Nephron (organoid): ENCODE data around the gene CRACR2B.

Experiments
- H3K27ac Mint-ChIP-seq, 3 experiments: 2 replicates each; pipeline ENCODE4 v1.8.0; 2020; ENCODE audit warnings: mixed read lengths in 3 of 3, mild to moderate bottlenecking in 2 of 3, moderate library complexity in 1 of 3
- H3K27me3 Mint-ChIP-seq: 2 replicates; pipeline ENCODE4 v1.8.0; 2021; ENCODE audit warnings: low read depth, mild to moderate bottlenecking, moderate library complexity, mixed read lengths
- H3K36me3 Mint-ChIP-seq: 2 replicates; pipeline ENCODE4 v1.8.0; 2020; ENCODE audit warnings: low read depth, mixed read lengths
- H3K4me1 Mint-ChIP-seq: 2 replicates; pipeline ENCODE4 v1.8.0; 2020; ENCODE audit warnings: mixed read lengths
- H3K4me3 Mint-ChIP-seq, 3 experiments: 2 replicates each; pipeline ENCODE4 v1.8.0; 2020; ENCODE audit warnings: mild to moderate bottlenecking in 3 of 3, mixed read lengths in 3 of 3, moderate library complexity in 2 of 3
- H3K9me3 Mint-ChIP-seq: 2 replicates; pipeline ENCODE4 v1.8.0; 2020; ENCODE audit warnings: mixed read lengths
- TF ChIP-seq, protein P1 (sequence below), 3 experiments: fragments of 200-600 bp; sonication (generic); IDR thresholded peaks; one replicate each; pipeline ENCODE4 v1.5.0; 2021; ENCODE audit warnings: antibody characterized with exemption in 3 of 3; ENCODE audit not compliant: unreplicated experiment in 3 of 3

CRACR2B gene

DNA sequence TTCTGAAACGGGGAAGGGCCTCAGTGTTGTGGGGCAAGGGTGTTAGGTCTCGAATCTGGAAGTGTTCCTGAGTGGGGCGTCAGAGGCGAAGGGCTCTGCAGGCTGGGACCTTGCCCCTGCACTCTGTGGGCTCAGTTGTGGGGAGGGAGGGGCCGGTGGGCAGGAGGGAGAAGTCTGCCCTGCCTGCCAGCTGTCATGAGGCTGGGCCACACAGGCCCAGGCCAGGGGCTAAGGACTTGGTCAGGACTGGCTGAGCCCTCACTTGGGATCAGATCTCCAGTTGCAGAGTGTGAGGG is at the start of gene CRACR2B:
CRACR2B (plus strand) TSS at position 23 of the 296 bp plus-strand sequence. CDS start 689 bp downstream, outside the sequence.
- Mint-ChIP-seq H3K27me3 (peaks cover 45% of the 10 kb centered on the region), H3K36me3 (peaks cover 8% of the 10 kb centered on the region), H3K9me3 (no peaks in the 10 kb centered on the region), H3K27ac (peak within 1 kb of the TSS; percentile 29 to 84 (median 75)), H3K4me3 (peak within 1 kb of the TSS; percentile 73 to 79 (median 78)), H3K4me1 (peaks cover 37% of the 10 kb centered on the region)
- TF ChIP-seq, protein P1, sequence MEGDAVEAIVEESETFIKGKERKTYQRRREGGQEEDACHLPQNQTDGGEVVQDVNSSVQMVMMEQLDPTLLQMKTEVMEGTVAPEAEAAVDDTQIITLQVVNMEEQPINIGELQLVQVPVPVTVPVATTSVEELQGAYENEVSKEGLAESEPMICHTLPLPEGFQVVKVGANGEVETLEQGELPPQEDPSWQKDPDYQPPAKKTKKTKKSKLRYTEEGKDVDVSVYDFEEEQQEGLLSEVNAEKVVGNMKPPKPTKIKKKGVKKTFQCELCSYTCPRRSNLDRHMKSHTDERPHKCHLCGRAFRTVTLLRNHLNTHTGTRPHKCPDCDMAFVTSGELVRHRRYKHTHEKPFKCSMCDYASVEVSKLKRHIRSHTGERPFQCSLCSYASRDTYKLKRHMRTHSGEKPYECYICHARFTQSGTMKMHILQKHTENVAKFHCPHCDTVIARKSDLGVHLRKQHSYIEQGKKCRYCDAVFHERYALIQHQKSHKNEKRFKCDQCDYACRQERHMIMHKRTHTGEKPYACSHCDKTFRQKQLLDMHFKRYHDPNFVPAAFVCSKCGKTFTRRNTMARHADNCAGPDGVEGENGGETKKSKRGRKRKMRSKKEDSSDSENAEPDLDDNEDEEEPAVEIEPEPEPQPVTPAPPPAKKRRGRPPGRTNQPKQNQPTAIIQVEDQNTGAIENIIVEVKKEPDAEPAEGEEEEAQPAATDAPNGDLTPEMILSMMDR (IDR thresholded peaks at IDR 0.05; ENCODE audit: unreplicated experiment in 3 of 3): no peak

DNA sequence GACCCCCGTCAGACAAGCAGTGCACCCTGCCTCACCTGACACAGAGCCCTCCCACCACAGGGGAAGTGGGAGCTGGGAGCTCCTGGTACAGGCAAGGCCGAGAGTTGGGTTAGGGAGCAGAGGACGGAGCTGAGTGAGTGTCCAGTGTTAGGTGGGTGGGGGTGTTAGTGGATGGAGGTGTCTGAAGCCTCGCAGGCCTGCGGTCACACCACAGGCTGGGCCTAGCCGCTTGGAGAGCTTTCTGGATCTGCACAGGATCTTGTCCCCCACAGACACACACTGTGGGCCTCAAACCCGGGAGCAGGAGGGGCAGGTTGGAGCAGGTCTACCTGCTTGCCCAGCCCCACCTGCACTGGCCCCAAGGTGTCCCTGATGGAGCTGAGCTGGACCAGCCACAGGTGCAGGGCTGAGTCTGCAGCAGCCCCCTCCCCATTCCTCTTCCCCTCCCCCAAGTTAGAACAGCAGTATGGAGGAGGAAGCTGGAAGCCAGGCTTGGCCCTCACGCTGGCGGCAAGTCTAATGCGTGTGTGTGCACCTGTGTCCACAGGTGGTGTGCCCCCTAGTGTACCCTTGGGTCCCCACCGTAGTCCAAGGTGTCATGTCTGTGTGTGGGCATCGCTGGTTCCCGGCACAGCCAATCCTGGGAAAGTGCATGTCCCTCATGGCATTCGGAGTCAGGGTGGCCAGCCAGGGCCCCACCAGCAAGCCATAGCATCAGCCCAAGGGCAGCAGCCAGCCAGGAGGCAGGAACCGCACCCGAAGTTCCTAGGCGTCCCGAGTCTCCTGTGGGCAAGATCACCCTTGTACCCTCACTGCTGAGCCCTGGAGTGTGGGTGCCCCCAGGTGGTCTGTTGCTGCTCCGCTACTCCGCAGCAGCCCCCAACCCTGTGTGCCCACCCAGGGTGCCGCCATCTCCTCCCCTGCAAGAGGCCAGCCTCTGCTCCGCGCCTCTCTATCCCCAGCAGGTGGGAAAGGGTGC is 48.5 kb upstream of the CRACR2B start:
- TF ChIP-seq, protein P1 (IDR thresholded peaks at IDR 0.05; ENCODE audit: unreplicated experiment in 3 of 3): no peak
- Mint-ChIP-seq H3K9me3 (no peaks in the 10 kb centered on the region), H3K36me3 (peaks cover 6% of the 10 kb centered on the region), H3K27ac (no peak overlapping the region), H3K4me3 (peak overlapping the region; percentile 58 to 65 (median 63)), H3K4me1 (peaks cover 16% of the 10 kb centered on the region), H3K27me3 (peaks cover 6% of the 10 kb centered on the region)

GRCh38 chr11:779955-780532 is 47.7 kb upstream of the CRACR2B start:
- TF ChIP-seq, protein P1 (IDR thresholded peaks at IDR 0.05; ENCODE audit: unreplicated experiment in 3 of 3): no peak
- Mint-ChIP-seq H3K27me3 (peaks cover 6% of the 10 kb centered on the region), H3K4me1 (peaks cover 16% of the 10 kb centered on the region), H3K36me3 (peaks cover 6% of the 10 kb centered on the region), H3K9me3 (no peaks in the 10 kb centered on the region), H3K4me3 (peak overlapping the region; percentile 34 to 84 (median 46)), H3K27ac (no peak overlapping the region)

- Mint-ChIP-seq H3K36me3 (peaks cover 6% of the 10 kb centered on the region), H3K9me3 (no peaks in the 10 kb centered on the region), H3K27ac (no peak overlapping the region), H3K27me3 (peaks cover 6% of the 10 kb centered on the region), H3K4me1 (peaks cover 20% of the 10 kb centered on the region), H3K4me3 (peak overlapping the region in 1 of 3 experiments; percentile 28)
- TF ChIP-seq, protein P1 (IDR thresholded peaks at IDR 0.05; ENCODE audit: unreplicated experiment in 3 of 3): no peak
Observed at GRCh38 chr11:782264-783174, 45.2 kb upstream of the CRACR2B start.

DNA sequence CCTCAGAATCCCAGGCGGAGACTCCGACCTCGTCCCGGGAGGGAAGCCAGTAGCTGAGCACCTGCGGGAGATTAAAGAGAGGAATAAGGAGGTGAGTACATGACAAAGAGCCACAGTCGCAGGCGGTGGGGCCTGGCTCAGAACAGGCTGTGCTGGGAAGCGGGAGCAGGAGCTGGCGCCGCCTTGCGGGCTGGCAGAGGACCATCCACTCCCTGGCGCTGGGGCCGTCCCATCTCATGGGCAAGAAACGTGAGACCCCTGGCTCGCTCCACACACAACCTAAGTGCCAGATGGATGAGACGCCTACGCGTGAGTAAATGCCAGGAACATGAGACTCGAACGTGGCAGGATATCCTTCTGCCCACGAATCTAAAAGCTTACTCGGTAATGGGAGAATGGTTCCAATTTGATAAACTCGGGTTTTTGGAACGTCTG is 44.1 kb upstream of the CRACR2B start:
- Mint-ChIP-seq H3K27me3 (peaks cover 6% of the 10 kb centered on the region), H3K36me3 (peaks cover 6% of the 10 kb centered on the region), H3K9me3 (no peaks in the 10 kb centered on the region), H3K27ac (peak overlapping the region; percentile 41 to 80 (median 60)), H3K4me3 (peak overlapping the region; percentile 30 to 50 (median 37)), H3K4me1 (peaks cover 20% of the 10 kb centered on the region)
- TF ChIP-seq, protein P1 (IDR thresholded peaks at IDR 0.05; ENCODE audit: unreplicated experiment in 3 of 3): peak; percentile 72 to 86 (median 75)
